Measurements from ENCODE around the gene C4orf17. TPM values are rescaled to one million over a fixed set of nuclear protein-coding genes. Genes with fewer than 3 reads are reported as not detected.
A peak's percentile ranks its signal among the peaks of the same experiment; 100 is the strongest.
"Not testable (repeated sequence)": the region's sequence is repeated elsewhere in the genome, so short reads cannot be mapped to it uniquely, and the experiment has no call there.

C4orf17 gene
- total and polyA plus RNA-seq, 2 donors, result not detected

DNA sequence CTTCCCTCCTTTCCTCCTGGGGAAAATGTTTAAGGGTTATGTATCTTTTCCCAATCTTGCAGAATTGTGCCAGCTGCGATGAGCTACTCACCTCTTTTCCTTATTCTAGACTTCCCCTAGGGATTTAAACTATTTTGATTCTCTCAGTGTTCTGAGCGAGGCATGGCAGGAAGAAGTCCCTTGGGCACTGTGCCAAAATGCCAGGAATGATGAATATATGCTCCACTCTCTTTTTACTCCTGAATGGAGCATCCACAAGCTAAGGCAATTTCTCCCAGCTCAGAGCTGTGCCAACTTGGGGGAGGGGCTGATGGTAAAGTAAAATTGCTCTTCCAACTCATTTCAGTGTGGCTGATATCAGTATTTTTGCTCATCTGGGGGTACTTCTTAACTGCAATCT lies 4.0 kb upstream of the C4orf17 start:
- no peaks in the 10 kb centered on the region for H3K4me1 ChIP-seq (ENCODE audit: insufficient read depth)
- 59% methylated on average over 2 of the region's 2 CpGs for WGBS
- no peak for DNase-seq (ENCODE audit: extremely low spot score)
- H3K27ac ChIP-seq (ENCODE audit: low read depth), result no peak overlapping the region
- no peaks in the 10 kb centered on the region for H3K36me3 ChIP-seq (ENCODE audit: insufficient read depth)
- no peak overlapping the region for H3K4me3 ChIP-seq (ENCODE audit: low read depth, low read length)

GRCh38 chr4:99507349-99507748 lies 3.5 kb upstream of the C4orf17 start:
- Histone ChIP-seq H3K36me3 (ENCODE audit: insufficient read depth) (no peaks in the 10 kb centered on the region), H3K4me3 (ENCODE audit: low read depth, low read length) (no peak overlapping the region), H3K4me1 (ENCODE audit: insufficient read depth) (no peaks in the 10 kb centered on the region), H3K27ac (ENCODE audit: low read depth) (no peak overlapping the region)
- 76% methylated on average over 1 of the region's 1 CpG for WGBS
- DNase-seq (ENCODE audit: extremely low spot score), result no peak

DNA sequence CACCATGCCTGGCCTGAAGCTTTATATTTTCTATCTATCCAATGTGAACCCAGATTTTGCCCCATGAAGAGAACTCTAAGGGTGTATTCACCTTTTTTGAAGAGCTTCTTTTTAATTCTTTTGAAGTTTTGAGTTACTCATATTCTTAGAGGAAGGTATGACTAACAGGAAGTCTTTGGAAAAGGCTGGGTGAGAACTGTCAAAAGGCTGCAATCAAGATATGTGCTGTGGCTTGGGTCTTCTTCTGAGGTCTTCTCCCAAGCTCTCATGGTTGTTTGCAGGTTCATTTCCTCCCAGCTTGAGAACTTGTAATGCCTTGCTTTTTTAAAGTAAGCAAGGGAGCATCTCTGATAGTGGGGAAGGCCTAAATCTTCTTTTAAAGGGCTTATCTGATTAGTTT lies 3.1 kb upstream of the C4orf17 start:
- Histone ChIP-seq H3K4me3 (ENCODE audit: low read depth, low read length) (no peak overlapping the region), H3K4me1 (ENCODE audit: insufficient read depth) (no peaks in the 10 kb centered on the region), H3K36me3 (ENCODE audit: insufficient read depth) (no peaks in the 10 kb centered on the region), H3K27ac (ENCODE audit: low read depth) (no peak overlapping the region)
- no peak for DNase-seq (ENCODE audit: extremely low spot score)

DNA sequence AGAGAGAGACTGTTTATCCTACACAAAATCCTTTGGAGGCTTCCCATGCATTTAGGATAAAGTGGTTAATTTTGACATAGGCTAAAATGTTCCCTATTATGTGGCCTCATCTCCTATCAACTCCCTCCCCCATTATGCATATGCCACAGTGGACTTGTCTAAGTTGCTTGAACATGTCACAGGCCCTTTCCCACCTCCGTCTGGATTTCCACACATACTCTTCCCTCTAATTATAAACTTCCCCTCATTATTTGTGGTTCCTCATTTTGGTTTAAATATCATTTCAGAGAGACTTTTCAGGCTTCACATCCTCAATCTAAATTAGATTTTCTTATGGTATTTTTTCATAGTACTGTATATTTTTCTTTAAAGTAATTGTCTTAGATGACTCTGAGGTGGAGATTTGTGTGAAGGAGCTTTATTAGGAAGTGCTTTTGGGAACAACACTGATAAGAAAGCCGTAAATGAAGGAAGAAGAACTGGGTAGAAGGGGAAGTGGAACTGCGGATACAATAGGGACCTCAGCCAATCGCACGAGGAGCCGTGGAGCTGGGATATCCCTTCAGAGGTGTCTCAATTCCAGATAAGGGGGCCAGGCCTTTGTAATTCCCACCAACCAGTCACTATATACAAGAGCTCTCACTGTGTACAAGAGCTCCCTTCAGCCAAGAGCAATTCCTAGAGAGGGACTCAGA lies 7.9 kb downstream of the C4orf17 start:
- no peak overlapping the region for H3K4me3 ChIP-seq (ENCODE audit: low read depth, low read length)
- WGBS, result 62% methylated on average over 6 of the region's 6 CpGs
- no peaks in the 10 kb centered on the region for H3K4me1 ChIP-seq (ENCODE audit: insufficient read depth)
- no peak overlapping the region for H3K27ac ChIP-seq (ENCODE audit: low read depth)
- H3K36me3 ChIP-seq (ENCODE audit: insufficient read depth), result no peaks in the 10 kb centered on the region
- no peak for DNase-seq (ENCODE audit: extremely low spot score)

- no peaks in the 10 kb centered on the region for H3K36me3 ChIP-seq (ENCODE audit: insufficient read depth)
- no peak overlapping the region for H3K4me3 ChIP-seq (ENCODE audit: low read depth, low read length)
- DNase-seq (ENCODE audit: extremely low spot score), result no peak
- H3K27ac ChIP-seq (ENCODE audit: low read depth), result no peak overlapping the region
- H3K4me1 ChIP-seq (ENCODE audit: insufficient read depth), result no peaks in the 10 kb centered on the region
Observed at GRCh38 chr4:99529228-99529627, 18.4 kb downstream of the C4orf17 start.

DNA sequence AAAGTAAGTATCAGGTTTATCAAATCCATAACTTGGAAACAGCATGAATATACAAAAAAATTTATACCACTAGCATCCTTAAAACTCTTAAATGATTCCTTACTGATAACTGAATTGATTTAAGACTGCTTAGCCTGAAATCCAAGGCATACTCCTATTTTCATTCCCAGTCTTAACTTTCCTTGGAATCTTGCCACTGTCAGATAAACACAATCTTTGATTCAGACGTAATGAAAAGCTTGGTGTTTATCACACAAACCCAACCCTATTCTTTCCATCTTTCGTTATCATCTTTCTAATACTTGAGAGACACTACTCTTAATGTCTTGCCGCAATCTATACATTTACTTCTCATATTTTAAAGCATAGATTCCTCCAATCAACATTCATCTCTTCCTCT lies 19.1 kb downstream of the C4orf17 start:
- Histone ChIP-seq H3K4me1 (ENCODE audit: insufficient read depth) (no peaks in the 10 kb centered on the region), H3K4me3 (ENCODE audit: low read depth, low read length) (no peak overlapping the region), H3K27ac (ENCODE audit: low read depth) (no peak overlapping the region), H3K36me3 (ENCODE audit: insufficient read depth) (no peaks in the 10 kb centered on the region)
- DNase-seq (ENCODE audit: extremely low spot score), result no peak
- WGBS, result 25% methylated on average over 3 of the region's 3 CpGs

GRCh38 chr4:99534699-99535098 lies 23.9 kb downstream of the C4orf17 start:
- WGBS, result 75% methylated on average over 3 of the region's 3 CpGs
- not testable (repeated sequence) for DNase-seq (ENCODE audit: extremely low spot score)

GRCh38 chr4:99536271-99536670 lies 25.4 kb downstream of the C4orf17 start:
- WGBS, result 67% methylated on average over 2 of the region's 2 CpGs
- no peak overlapping the region for H3K4me3 ChIP-seq (ENCODE audit: low read depth, low read length)
- H3K4me1 ChIP-seq (ENCODE audit: insufficient read depth), result no peaks in the 10 kb centered on the region
- DNase-seq (ENCODE audit: extremely low spot score), result no peak
- no peaks in the 10 kb centered on the region for H3K36me3 ChIP-seq (ENCODE audit: insufficient read depth)
- no peak overlapping the region for H3K27ac ChIP-seq (ENCODE audit: low read depth)

More at GRCh38 chr4:99534699-99535098, 23.9 kb downstream of the C4orf17 start:
- not testable (repeated sequence) for H3K36me3 ChIP-seq (ENCODE audit: insufficient read depth); H3K27ac ChIP-seq (ENCODE audit: low read depth); H3K4me1 ChIP-seq (ENCODE audit: insufficient read depth); H3K4me3 ChIP-seq (ENCODE audit: low read depth, low read length)

DNA sequence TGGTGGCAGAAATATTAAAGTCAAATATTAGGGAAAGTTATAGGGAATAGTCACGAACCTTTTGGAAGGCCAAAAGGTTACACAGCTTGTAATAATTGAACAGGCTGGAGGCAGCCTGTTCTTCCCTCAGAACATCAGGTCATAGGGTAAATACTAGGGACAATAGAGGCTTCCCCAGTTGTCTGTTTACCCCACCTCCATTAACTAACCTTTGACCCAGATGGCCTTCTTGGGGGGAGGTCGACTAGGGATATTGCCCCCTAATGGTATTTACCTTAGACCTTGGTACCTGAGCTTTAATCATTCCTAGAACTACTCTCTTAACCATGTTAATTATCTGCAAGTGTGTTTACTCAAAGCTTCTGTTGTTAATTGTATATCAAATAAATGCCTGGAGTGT lies 26.0 kb downstream of the C4orf17 start:
- Histone ChIP-seq H3K36me3 (ENCODE audit: insufficient read depth) (no peaks in the 10 kb centered on the region), H3K4me1 (ENCODE audit: insufficient read depth) (no peaks in the 10 kb centered on the region), H3K27ac (ENCODE audit: low read depth) (no peak overlapping the region), H3K4me3 (ENCODE audit: low read depth, low read length) (no peak overlapping the region)
- WGBS, result 60% methylated on average over 2 of the region's 2 CpGs
- DNase-seq (ENCODE audit: extremely low spot score), result no peak

DNA sequence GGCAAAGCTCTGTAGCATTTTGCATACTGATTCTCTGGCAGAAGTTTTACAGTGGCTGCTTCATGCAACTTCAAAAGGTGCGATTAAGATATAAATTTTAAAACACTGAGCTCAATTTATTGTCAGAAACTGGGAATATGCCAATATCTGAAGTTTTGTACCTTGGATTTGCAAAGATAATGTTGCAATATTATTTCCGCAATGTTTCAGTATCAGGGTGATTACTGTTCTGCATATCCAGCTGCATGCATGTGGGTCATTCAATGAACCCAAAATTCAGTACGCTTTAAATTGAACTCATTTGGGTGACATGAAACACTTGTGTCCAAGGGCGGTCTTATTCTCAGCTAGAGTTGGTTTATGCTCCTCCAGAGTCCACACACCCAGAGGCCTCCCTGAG lies 26.9 kb downstream of the C4orf17 start:
- 74% methylated on average over 4 of the region's 4 CpGs for WGBS
- DNase-seq (ENCODE audit: extremely low spot score), result no peak
- no peaks in the 10 kb centered on the region for H3K36me3 ChIP-seq (ENCODE audit: insufficient read depth)
- H3K4me1 ChIP-seq (ENCODE audit: insufficient read depth), result no peaks in the 10 kb centered on the region
- H3K27ac ChIP-seq (ENCODE audit: low read depth), result no peak overlapping the region
- H3K4me3 ChIP-seq (ENCODE audit: low read depth, low read length), result no peak overlapping the region

GRCh38 chr4:99540277-99540939 lies 29.6 kb downstream of the C4orf17 start:
- Histone ChIP-seq H3K4me1 (ENCODE audit: insufficient read depth) (no peaks in the 10 kb centered on the region), H3K27ac (ENCODE audit: low read depth) (no peak overlapping the region), H3K36me3 (ENCODE audit: insufficient read depth) (no peaks in the 10 kb centered on the region), H3K4me3 (ENCODE audit: low read depth, low read length) (no peak overlapping the region)
- DNase-seq (ENCODE audit: extremely low spot score), result no peak

DNA sequence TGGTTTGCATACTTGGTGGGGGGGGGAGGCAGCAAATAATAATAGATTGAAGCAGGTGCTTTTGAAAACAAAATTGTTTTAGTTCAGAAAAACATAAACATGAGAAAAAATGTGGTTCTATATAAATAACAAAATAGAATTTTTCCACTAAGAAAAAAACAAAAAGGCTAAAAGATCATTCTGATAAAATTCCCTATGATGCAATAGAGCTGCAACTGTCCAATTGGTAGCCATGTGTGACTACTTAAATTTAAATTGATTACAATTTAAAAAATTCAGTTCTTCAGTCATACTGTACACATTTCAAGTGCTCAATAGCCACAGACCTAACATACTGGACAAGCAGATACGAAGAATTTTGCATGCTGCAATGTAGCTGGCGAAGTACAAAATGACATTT lies 42.1 kb downstream of the C4orf17 start:
- no peak for DNase-seq (ENCODE audit: extremely low spot score)
- Histone ChIP-seq H3K36me3 (ENCODE audit: insufficient read depth) (no peaks in the 10 kb centered on the region), H3K4me3 (ENCODE audit: low read depth, low read length) (no peak overlapping the region), H3K27ac (ENCODE audit: low read depth) (no peak overlapping the region), H3K4me1 (ENCODE audit: insufficient read depth) (no peaks in the 10 kb centered on the region)
- WGBS, result 99% methylated on average over 2 of the region's 2 CpGs

GRCh38 chr4:99563310-99564186 lies 52.7 kb downstream of the C4orf17 start, which contains the start of gene TRMT10A:
Gene TRMT10A, minus strand, starts transcription at chr4:99564039. Its CDS starts 4,701 bp downstream, at chr4:99559338.
- H3K4me3 ChIP-seq (ENCODE audit: low read depth, low read length), result peak within 1 kb of the TSS; percentile 54
- no peaks in the 10 kb centered on the region for H3K36me3 ChIP-seq (ENCODE audit: insufficient read depth)
- H3K4me1 ChIP-seq (ENCODE audit: insufficient read depth), result no peaks in the 10 kb centered on the region
- under 1% methylated on average over 48 of the region's 48 CpGs for WGBS
- DNase-seq (ENCODE audit: extremely low spot score), result peak; percentile 97
- peak within 1 kb of the TSS; percentile 98 for H3K27ac ChIP-seq (ENCODE audit: low read depth)

DNA sequence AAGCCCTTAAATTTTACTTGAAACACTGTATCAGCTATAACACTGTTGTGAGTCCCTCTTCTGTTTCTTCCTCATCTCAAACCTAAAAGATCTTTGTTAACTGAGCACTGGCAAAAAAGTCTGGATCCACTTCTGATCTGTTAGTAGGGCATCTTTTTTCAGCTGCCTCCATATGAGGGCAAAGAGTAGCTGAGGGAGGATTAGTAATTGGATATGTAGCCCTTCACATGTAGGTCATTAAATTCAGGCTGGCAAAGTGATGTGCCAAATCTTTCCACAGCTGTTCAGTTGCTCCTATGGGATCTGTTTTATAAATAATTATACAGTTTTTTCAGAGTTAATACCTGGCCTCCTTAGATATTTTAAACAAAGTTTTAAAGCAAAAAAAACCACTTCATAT lies 54.1 kb downstream of the C4orf17 start:
- Histone ChIP-seq H3K4me1 (ENCODE audit: insufficient read depth) (no peaks in the 10 kb centered on the region), H3K4me3 (ENCODE audit: low read depth, low read length) (no peak overlapping the region), H3K27ac (ENCODE audit: low read depth) (no peak overlapping the region), H3K36me3 (ENCODE audit: insufficient read depth) (no peaks in the 10 kb centered on the region)
- no peak for DNase-seq (ENCODE audit: extremely low spot score)
